Measurements from ENCODE around the gene SMARCAL1. TPM values are rescaled to one million over a fixed set of nuclear protein-coding genes. Genes with fewer than 3 reads are reported as not detected.

SMARCAL1 gene
- total and polyA plus RNA-seq, 8 donors: 5.5 to 12.8 (median 7.4) TPM

DNA sequence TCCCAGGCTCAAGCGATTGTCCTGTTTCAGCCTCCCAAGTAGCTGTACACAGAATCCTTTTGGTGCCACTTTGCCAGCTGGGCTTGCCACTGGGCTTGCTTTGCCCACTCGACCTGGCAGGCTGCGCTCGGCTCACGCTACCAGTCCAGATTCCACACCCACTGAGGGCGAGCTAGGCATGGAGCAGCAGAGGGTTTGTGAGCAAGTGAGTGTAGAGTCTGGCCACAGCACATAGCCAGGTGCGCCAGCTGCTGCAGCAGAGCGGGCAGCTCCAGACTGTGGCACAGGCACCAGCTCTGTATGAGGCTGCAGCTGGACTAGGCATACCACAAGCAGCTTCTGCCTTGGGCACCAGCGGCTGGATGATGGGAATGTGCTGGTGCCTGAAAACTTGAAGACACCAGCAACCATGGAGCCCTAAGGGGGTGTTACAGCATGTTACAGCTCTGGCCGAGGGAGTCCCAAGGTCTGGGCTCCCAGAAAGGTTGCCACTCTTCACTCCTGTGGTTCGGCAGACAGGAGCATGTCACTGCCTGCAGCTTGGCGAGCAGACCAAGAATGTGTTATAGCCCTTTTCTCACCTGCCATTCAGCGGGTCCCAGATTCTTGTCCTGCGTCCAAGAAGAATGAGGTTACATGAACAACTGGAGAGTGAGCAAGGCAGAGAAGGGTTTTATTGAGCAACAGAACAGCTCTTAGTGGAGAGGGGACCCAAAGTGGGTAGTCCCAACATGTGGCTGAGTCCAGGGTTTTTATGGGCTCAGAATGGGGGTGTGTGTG is 12.9 kb downstream of the SMARCAL1 start:
- TF ChIP-seq CTCF (IDR thresholded peaks at IDR 0.05): no peak
- no peaks in the 10 kb centered on the region for H3K27me3 ChIP-seq
- H3K4me3 ChIP-seq: no peak overlapping the region
- H3K4me1 ChIP-seq: no peaks in the 10 kb centered on the region
- intact Hi-C loops (cut with DNase I): no loop called here
- H3K36me3 ChIP-seq: peaks cover 12 to 65% (median 21%) of the 10 kb centered on the region in 3 donors
- WGBS, 2 donors: 97% methylated on average over 14 of the region's 14 CpGs
- no peak for FAIRE-seq
- no peaks in the 10 kb centered on the region for H3K9me3 ChIP-seq
- DNase-seq: no peak
- no peak overlapping the region for H3K27ac ChIP-seq
- no peak for ATAC-seq

DNA sequence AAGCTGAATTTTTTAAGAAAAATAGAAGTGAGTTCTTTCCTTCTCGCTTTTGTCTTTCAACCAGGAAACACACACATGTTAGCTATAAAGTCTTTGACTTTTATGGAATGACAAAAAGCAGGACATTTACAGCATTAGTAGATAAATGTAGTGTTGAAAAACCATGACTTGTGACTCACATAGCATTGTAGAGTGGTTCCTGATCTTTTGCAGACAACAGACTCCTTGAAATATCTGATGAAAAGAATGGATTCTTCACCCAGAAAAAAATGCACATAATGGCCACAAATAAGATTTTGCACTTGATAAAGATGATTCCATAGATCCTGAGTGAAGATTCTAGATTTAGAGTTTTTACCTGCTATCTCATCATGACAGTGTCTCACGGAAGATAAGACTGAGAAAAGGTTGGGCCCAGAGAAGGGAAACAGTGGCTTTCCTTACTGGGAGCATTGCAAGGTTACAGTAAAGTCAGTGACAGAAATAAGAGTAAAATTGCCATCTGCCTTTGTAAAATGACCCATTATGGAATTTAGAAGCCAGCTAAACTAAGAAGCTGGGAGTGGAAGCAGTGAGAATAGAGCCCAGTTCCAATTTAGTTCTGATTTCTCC is 14.0 kb downstream of the SMARCAL1 start:
- WGBS, 2 donors: 94 to 97% methylated on average over 2 of the region's 2 CpGs
- H3K27me3 ChIP-seq: no peaks in the 10 kb centered on the region
- H3K36me3 ChIP-seq: peaks cover 12 to 67% (median 21%) of the 10 kb centered on the region in 3 donors
- no peak overlapping the region for H3K4me3 ChIP-seq
- DNase-seq (no peak), ATAC-seq (no peak), FAIRE-seq (no peak)
- H3K27ac ChIP-seq: no peak overlapping the region
- TF ChIP-seq CTCF (IDR thresholded peaks at IDR 0.05): no peak
- no peaks in the 10 kb centered on the region for H3K4me1 ChIP-seq
- intact Hi-C loops (cut with DNase I): no loop called here
- H3K9me3 ChIP-seq: no peaks in the 10 kb centered on the region

DNA sequence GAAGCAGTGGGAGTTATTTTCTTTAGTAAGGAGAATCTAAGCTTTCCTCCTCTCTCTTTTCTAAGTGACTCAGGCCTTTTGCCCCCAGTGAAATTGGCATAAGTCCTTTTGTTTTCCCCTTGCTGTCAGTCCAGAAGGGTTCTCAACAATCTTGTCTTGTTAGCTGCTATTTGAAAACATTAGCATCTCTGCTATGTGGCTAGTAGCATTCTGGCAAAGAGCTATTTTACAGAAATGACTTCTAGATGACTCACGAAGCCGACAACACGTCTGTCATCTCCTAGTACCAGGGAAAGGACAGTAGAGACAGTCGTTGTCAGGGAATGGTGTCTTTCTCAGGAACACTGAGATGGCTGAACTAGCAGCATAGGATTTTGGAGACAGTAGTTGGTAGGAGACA is 14.7 kb downstream of the SMARCAL1 start:
- no peaks in the 10 kb centered on the region for H3K4me1 ChIP-seq
- WGBS, 2 donors: 85% methylated on average over 4 of the region's 4 CpGs
- H3K27ac ChIP-seq: no peak overlapping the region
- ATAC-seq (no peak), DNase-seq (no peak), FAIRE-seq (no peak)
- H3K36me3 ChIP-seq: peaks cover 12 to 67% (median 21%) of the 10 kb centered on the region in 3 donors
- TF ChIP-seq CTCF (IDR thresholded peaks at IDR 0.05): no peak
- no peaks in the 10 kb centered on the region for H3K27me3 ChIP-seq
- intact Hi-C loops (cut with DNase I): no loop called here
- H3K4me3 ChIP-seq: no peak overlapping the region
- no peaks in the 10 kb centered on the region for H3K9me3 ChIP-seq

- Histone ChIP-seq H3K4me3 (no peak overlapping the region), H3K9me3 (no peaks in the 10 kb centered on the region), H3K27me3 (no peaks in the 10 kb centered on the region), H3K27ac (no peak overlapping the region), H3K36me3 (peaks cover 2 to 73% (median 23%) of the 10 kb centered on the region in 3 donors), H3K4me1 (no peaks in the 10 kb centered on the region)
- intact Hi-C loops (cut with DNase I): no loop called here
- no peak for TF ChIP-seq CTCF (IDR thresholded peaks at IDR 0.05)
- FAIRE-seq (no peak), DNase-seq (no peak), ATAC-seq (no peak)
- 73 to 79% methylated on average over 6 of the region's 6 CpGs for WGBS, 2 donors
These were observed 16.5 kb downstream of the SMARCAL1 start for GRCh38 chr2:216428618-216429350.
